Neural progenitor cell (in vitro differentiated cells): ENCODE measurements around the gene TAC3. TPM values are rescaled to one million over a fixed set of nuclear protein-coding genes. Genes with fewer than 3 reads are reported as not detected.

ENCODE experiments used
- DNase-seq: peaks from one replicate; pipeline ENCODE4 v3.0.0-alpha.2; 2016; ENCODE audit warnings: low spot score
- H2AFZ ChIP-seq: fragments of 200-600 bp; sonication (generic); replicated peaks from 2 replicates; pipeline ENCODE4 v1.6.1; 2016; ENCODE audit warnings: antibody characterized with exemption
- H3F3A ChIP-seq: fragments of 200-600 bp; sonication (generic); 2 replicates; pipeline ENCODE4 v1.6.1; 2016; ENCODE audit warnings: antibody characterized with exemption, low read depth
- H3K27ac ChIP-seq: fragments of 200-600 bp; sonication (generic); 2 replicates; pipeline ENCODE4 v1.5.1; 2016; ENCODE audit warnings: mild to moderate bottlenecking
- H3K27me3 ChIP-seq: fragments of 200-600 bp; sonication (generic); 2 replicates; pipeline ENCODE4 v1.6.1; 2016; ENCODE audit warnings: mild to moderate bottlenecking, moderate library complexity
- H3K36me3 ChIP-seq: fragments of 200-600 bp; sonication (generic); 2 replicates; pipeline ENCODE4 v1.5.1; 2016
- H3K4me1 ChIP-seq: fragments of 200-600 bp; sonication (generic); 2 replicates; pipeline ENCODE4 v1.6.1; 2016; ENCODE audit warnings: mixed run types
- H3K4me2 ChIP-seq: fragments of 200-600 bp; sonication (generic); 2 replicates; pipeline ENCODE4 v1.6.1; 2016
- H3K4me3 ChIP-seq: fragments of 200-600 bp; sonication (generic); 2 replicates; pipeline ENCODE4 v1.5.1; 2016
- H3K79me2 ChIP-seq: fragments of 200-600 bp; sonication (generic); 2 replicates; pipeline ENCODE4 v1.6.1; 2016; ENCODE audit warnings: low read depth
- H3K9ac ChIP-seq: fragments of 200-600 bp; sonication (generic); 2 replicates; pipeline ENCODE4 v1.6.1; 2016
- H3K9me3 ChIP-seq: fragments of 200-600 bp; sonication (generic); 2 replicates; pipeline ENCODE4 v1.5.1; 2016; ENCODE audit warnings: low read depth
- H4K20me1 ChIP-seq: fragments of 200-600 bp; sonication (generic); 2 replicates; pipeline ENCODE4 v1.6.1; 2016; ENCODE audit warnings: low read depth
- H3K27ac Mint-ChIP-seq: 3 replicates; pipeline ENCODE4 v1.8.0; 2021; ENCODE audit warnings: mixed read lengths
- H3K27me3 Mint-ChIP-seq: 2 replicates; pipeline ENCODE4 v1.8.0; 2022; ENCODE audit warnings: low read depth, mild to moderate bottlenecking, inconsistent platforms, moderate library complexity, mixed read lengths; ENCODE audit not compliant: insufficient read depth
- H3K36me3 Mint-ChIP-seq: 3 replicates; pipeline ENCODE4 v1.8.0; 2021; ENCODE audit warnings: mixed read lengths
- H3K4me1 Mint-ChIP-seq: 3 replicates; pipeline ENCODE4 v1.8.0; 2021; ENCODE audit warnings: mixed read lengths
- H3K4me3 Mint-ChIP-seq: 3 replicates; pipeline ENCODE4 v1.8.0; 2021; ENCODE audit warnings: mild to moderate bottlenecking, moderate library complexity, mixed read lengths
- H3K9me3 Mint-ChIP-seq: 3 replicates; pipeline ENCODE4 v1.8.0; 2020; ENCODE audit warnings: mixed read lengths
- CTCF ChIP-seq: fragments of 200-600 bp; sonication (generic); IDR thresholded peaks from 2 replicates; pipeline ENCODE4 v1.5.1; 2017; ENCODE audit warnings: antibody characterized with exemption, mild to moderate bottlenecking
- EZH2 ChIP-seq: fragments of 200-600 bp; sonication (generic); IDR thresholded peaks from 2 replicates; pipeline ENCODE4 v1.6.1; 2017; ENCODE audit warnings: antibody characterized with exemption, mild to moderate bottlenecking, moderate library complexity
- EZH2phosphoT487 ChIP-seq: fragments of 200-600 bp; sonication (generic); IDR thresholded peaks from 2 replicates; pipeline ENCODE4 v1.6.1; 2017; ENCODE audit warnings: antibody characterized with exemption
- total RNA-seq: library from RNA; depleted of rRNA; stranded (reverse); fragments of >200 nt; gene quantifications from 2 replicates; pipeline ENCODE4 v1.2.3, GENCODE V29; 2015; ENCODE audit warnings: low replicate concordance

The TAC3 gene
- total RNA-seq, 1 donor from 2014 or later: 6.0 TPM

GRCh38 chr12:57009949-57010626 lies 6.2 kb downstream of the TAC3 start:
- TF ChIP-seq EZH2 (no peak), EZH2phosphoT487 (no peak), CTCF (no peak)
- peaks cover 8% of the 10 kb centered on the region for H3F3A ChIP-seq
- no peaks in the 10 kb centered on the region for H3K27me3 ChIP-seq
- no peak overlapping the region for H3K27ac ChIP-seq
- no peaks in the 10 kb centered on the region for H3K36me3 ChIP-seq
- H3K4me1 Mint-ChIP-seq: peaks cover 10% of the 10 kb centered on the region
- H3K27ac Mint-ChIP-seq: no peak overlapping the region
- no peak overlapping the region for H3K4me3 ChIP-seq
- peaks cover 4% of the 10 kb centered on the region for H3K4me1 ChIP-seq
- no peaks in the 10 kb centered on the region for H3K9me3 ChIP-seq
- peaks cover 2% of the 10 kb centered on the region for H3K36me3 Mint-ChIP-seq
- no peak for DNase-seq
- H3K9ac ChIP-seq: no peak overlapping the region
- peaks cover 6% of the 10 kb centered on the region for H4K20me1 ChIP-seq
- no peak overlapping the region for H3K4me2 ChIP-seq
- H2AFZ ChIP-seq: no peak overlapping the region
- H3K79me2 ChIP-seq: peaks cover 12% of the 10 kb centered on the region
- no peaks in the 10 kb centered on the region for H3K9me3 Mint-ChIP-seq
- peaks cover 15% of the 10 kb centered on the region for H3K27me3 Mint-ChIP-seq
- no peak overlapping the region for H3K4me3 Mint-ChIP-seq

- Histone ChIP-seq H3K27me3 (no peaks in the 10 kb centered on the region), H4K20me1 (peaks cover 24% of the 10 kb centered on the region), H3F3A (peaks cover 8% of the 10 kb centered on the region), H3K4me1 (peaks cover 7% of the 10 kb centered on the region), H3K4me2 (no peak overlapping the region), H3K9ac (no peak overlapping the region), H2AFZ (no peak overlapping the region), H3K4me3 (no peak overlapping the region), H3K36me3 (no peaks in the 10 kb centered on the region), H3K27ac (no peak overlapping the region), H3K9me3 (no peaks in the 10 kb centered on the region), H3K79me2 (peaks cover 31% of the 10 kb centered on the region)
- H3K27ac Mint-ChIP-seq: no peak overlapping the region
- H3K4me1 Mint-ChIP-seq: peaks cover 13% of the 10 kb centered on the region
- H3K4me3 Mint-ChIP-seq: peak overlapping the region; percentile 42
- peak; percentile 61 for DNase-seq
- peaks cover 14% of the 10 kb centered on the region for H3K36me3 Mint-ChIP-seq
- no peaks in the 10 kb centered on the region for H3K9me3 Mint-ChIP-seq
- H3K27me3 Mint-ChIP-seq: peaks cover 6% of the 10 kb centered on the region
- peak; percentile 61 for TF ChIP-seq CTCF
- no peak for TF ChIP-seq EZH2phosphoT487
- TF ChIP-seq EZH2: no peak
Measured at GRCh38 chr12:57008178-57008577, 8.2 kb downstream of the TAC3 start.

- Histone ChIP-seq H3F3A (peaks cover 8% of the 10 kb centered on the region), H3K9me3 (no peaks in the 10 kb centered on the region), H3K4me3 (no peak overlapping the region), H3K27ac (no peak overlapping the region), H3K27me3 (no peaks in the 10 kb centered on the region), H3K9ac (no peak overlapping the region), H2AFZ (no peak overlapping the region), H3K4me2 (peak overlapping the region; percentile 43), H4K20me1 (peaks cover 36% of the 10 kb centered on the region), H3K79me2 (peaks cover 43% of the 10 kb centered on the region), H3K36me3 (no peaks in the 10 kb centered on the region), H3K4me1 (peaks cover 7% of the 10 kb centered on the region)
- Mint-ChIP-seq H3K4me1 (peaks cover 16% of the 10 kb centered on the region), H3K4me3 (peak overlapping the region; percentile 91), H3K9me3 (no peaks in the 10 kb centered on the region), H3K36me3 (peaks cover 23% of the 10 kb centered on the region), H3K27ac (peak overlapping the region; percentile 95), H3K27me3 (peaks cover 4% of the 10 kb centered on the region)
- no peak for TF ChIP-seq CTCF
- no peak for TF ChIP-seq EZH2phosphoT487
- TF ChIP-seq EZH2: no peak
- no peak for DNase-seq
Measured at GRCh38 chr12:57006809-57007475, 9.4 kb downstream of the TAC3 start.
